ENCODE results near the gene MOB3A.
A peak's percentile ranks its signal among the peaks of the same experiment; 100 is the strongest.

DNA sequence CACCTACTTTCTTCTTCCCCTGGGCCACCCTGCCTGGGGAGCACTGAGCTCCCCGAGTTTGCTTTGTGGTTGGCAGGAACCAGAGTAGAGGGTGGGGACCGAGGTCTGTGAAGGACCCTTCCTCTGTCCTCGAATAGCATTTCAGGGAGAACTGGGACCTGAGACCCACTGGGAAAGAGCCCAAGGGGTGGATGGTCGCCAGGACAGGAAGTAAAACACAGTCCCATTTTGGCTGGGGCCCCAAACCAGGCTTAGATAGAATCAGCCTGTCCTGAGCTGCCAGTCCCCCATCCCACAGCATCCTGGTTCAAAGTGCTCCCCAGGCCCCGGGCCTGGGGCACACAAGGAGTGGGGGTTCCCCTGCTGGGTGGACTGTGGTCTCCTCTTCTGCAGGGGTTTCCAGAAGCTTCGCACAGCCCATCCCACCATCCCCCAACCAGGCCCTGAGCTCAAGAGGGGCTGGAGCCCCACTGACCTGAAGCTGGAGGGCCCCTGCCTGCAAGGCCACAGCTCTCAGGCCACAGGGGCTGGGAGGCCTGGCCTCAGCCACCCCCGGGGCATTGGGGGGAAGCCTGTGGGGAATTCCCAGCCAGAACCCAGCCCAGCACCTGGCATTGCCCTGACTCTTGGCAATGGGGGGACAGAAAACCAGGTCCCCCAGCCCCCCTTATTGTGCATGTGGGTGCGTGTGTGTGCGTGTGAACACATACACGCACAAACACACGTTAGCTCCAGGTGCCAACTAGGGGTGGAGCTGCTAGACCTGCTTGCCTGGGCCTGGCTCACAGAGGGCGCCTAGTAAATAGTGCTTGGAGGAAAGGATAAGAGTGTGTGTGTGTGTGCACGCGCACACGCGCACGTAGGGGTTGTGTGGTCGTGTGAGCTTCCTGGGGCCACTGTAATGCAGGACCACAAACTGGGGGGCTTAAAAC, 44.1 kb downstream of the MOB3A start:
- TF ChIP-seq CTCF (conservative IDR thresholded peaks at IDR 0.05; ENCODE audit: low read length) = 0 out of 2 replicates have a peak, but pooled peaks have one; percentile 22
- TF ChIP-seq EZH2phosphoT487 (IDR thresholded peaks at IDR 0.05; ENCODE audit: borderline replicate concordance) = no peak

Measured in Loucy (cell line).